GM23248 (cell line): ENCODE results near the gene PI4KA.
"Not testable (repeated sequence)": the region's sequence is repeated elsewhere in the genome, so short reads cannot be mapped to it uniquely, and the experiment has no call there.

Experiments used
- EZH2 ChIP-seq: fragments of 200-600 bp; sonication (generic); IDR thresholded peaks from 2 replicates; pipeline ENCODE4 v1.6.1; 2018; ENCODE audit warnings: antibody characterized with exemption, mild to moderate bottlenecking; ENCODE audit not compliant: insufficient read depth, poor library complexity, severe bottlenecking
- EZH2phosphoT487 ChIP-seq: fragments of 200-600 bp; sonication (generic); IDR thresholded peaks from 2 replicates; pipeline ENCODE4 v1.6.1; 2018; ENCODE audit warnings: antibody characterized with exemption, moderate library complexity, mild to moderate bottlenecking, low read depth; ENCODE audit not compliant: insufficient read depth

- not testable (repeated sequence) for TF ChIP-seq EZH2, EZH2phosphoT487
Observed at GRCh38 chr22:20713116-20713515, 145.5 kb downstream of the PI4KA start.
